Measurements from ENCODE around the gene KLHDC3.

The KLHDC3 gene

DNA sequence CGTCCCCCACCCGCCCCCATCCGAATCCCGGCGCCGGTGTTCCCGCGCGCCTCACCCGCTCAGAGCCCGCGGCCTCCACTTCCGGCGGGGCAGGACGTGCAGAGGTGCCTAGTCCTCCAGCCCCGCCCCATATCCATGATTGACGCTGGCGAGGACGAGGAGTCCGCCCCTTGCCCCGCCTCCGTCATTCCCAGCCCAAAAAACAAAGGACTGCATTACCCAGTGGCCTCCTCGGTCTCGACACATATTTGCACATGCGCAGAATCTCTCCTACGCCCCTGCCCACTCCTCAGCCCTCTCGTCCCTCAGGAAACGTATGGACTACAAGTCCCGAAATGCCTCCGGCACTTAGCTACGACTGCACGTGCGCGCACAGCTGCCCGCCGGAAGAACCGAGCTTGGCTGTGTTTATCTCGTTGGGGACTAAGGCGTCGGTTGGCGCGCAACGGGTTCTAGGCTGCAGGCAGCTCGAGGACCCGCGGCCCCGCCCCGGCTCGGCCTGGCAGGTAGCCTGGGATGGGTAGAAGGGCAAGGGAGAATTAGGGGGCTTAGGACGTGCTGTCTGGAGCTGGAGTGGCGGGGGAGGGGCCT is at the start of gene KLHDC3, which contains the start of gene MEA1:
TSS of gene KLHDC3 (plus strand) at position 407 of the 591 bp plus-strand sequence. CDS start 2,944 bp downstream, outside the sequence.
TSS of gene MEA1 (minus strand) at position 104 of the 591 bp plus-strand sequence. CDS start 133 bp downstream, outside the sequence.
- FAIRE-seq = peak; percentile 98

GRCh38 chr6:42966571-42966970 is 47.5 kb upstream of the KLHDC3 start:
- FAIRE-seq = no peak

- FAIRE-seq = no peak
These were observed 46.8 kb upstream of the KLHDC3 start for GRCh38 chr6:42967228-42967627.

GRCh38 chr6:42968126-42968701 is 45.8 kb upstream of the KLHDC3 start:
- FAIRE-seq = no peak

DNA sequence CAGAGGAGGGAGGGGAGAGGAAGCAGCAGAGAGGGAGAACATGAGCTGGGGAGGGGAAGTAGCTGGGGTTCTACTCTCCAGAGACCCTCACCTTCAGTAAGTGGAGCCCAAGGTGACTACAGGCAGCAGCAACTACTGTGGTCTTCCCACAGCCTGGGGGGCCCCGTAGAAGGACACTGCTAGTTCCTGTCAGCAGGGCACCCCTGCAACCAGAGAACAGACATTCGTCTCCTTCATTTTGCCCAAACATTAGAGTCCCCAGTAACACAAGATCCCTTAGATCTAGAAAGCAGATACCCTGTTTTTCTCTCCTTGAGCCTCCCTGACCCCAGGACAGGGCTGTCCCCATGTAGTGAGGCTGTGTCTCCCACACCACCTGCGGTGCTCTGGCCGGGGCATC is 45.3 kb upstream of the KLHDC3 start:
- no peak for FAIRE-seq

GRCh38 chr6:42969431-42969830 is 44.6 kb upstream of the KLHDC3 start:
- FAIRE-seq = no peak

DNA sequence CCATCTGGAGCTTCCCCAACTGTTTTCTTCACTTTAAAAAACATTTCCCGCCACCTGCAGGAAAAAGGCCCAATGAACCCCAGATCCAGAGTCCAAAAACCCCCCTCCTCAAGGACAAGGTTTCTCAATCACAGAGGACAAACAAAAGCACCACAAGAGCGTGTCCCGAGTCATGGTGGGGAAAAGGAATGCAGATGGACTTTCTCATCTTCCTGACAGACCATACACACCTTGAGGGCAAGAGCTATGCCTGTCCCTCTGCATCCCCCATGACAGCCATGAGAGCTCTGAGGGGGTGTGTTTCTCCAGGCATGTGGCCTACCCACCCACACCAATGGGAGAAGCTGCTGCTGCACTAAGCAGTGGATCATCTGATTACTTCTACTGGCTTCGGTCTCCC is 44.1 kb upstream of the KLHDC3 start:
- FAIRE-seq = no peak

DNA sequence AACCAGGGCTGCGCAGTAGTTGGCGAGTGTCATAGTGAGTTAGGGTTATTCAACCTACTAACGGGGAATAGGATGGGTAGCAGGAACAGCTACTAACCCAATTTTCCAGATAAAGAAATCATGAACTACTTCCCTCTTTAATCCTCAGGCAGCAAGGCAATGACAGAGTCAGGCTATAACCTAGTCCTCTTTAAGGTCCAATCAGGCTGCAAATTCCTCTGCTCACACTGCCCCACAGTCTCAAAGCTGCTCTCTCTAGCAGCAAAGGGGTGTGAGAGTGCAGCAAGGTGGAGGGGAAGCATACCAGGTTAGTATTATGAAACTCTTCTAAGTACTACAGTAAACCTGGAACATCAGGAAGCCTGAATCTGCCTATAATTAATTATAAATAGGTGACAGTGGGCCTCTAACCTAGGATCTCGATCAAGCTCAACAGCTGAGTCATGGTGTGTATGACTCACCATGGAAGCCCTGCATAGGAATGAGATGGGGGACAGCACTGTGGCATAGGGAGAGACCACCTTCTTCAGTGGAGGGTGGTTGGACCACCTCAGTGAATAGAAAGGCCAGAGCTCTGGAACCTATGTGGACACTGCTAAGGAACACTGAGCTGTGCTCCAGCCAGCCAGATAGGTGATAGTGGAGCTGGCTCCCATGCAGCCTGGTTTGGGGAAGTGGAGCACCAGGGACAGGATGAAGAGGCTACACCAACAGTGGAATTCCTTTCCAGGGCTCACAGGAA is 43.0 kb upstream of the KLHDC3 start:
- FAIRE-seq = no peak

DNA sequence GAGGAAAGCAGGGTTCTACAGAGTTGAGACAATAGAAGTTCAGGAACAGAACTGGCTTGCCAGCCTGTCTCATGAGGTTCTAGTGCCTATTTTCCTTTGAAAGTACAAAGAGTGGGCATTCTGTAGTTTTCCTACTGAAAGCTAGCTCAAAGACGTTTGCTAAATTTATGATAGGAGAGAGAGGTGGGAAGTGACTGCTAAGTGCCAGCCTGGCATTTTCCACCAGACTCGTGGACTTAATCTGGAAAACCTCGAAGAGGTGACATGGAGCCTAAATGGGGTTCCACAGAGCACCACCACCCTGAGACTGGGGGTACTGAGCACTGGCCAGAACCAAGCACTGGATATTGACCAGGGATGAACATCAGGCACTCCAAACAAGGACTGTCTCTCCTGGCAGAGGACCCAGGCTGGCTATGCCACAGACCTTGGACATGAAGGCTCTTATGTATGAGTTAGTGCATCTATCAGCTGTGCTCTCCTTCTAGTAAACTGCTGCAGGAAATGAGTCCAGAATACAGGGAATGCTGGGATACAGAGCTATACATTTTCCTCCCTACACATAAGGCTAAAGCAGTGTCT is 42.2 kb upstream of the KLHDC3 start:
- no peak for FAIRE-seq

GRCh38 chr6:42973926-42974325 is 40.1 kb upstream of the KLHDC3 start:
- no peak for FAIRE-seq

DNA sequence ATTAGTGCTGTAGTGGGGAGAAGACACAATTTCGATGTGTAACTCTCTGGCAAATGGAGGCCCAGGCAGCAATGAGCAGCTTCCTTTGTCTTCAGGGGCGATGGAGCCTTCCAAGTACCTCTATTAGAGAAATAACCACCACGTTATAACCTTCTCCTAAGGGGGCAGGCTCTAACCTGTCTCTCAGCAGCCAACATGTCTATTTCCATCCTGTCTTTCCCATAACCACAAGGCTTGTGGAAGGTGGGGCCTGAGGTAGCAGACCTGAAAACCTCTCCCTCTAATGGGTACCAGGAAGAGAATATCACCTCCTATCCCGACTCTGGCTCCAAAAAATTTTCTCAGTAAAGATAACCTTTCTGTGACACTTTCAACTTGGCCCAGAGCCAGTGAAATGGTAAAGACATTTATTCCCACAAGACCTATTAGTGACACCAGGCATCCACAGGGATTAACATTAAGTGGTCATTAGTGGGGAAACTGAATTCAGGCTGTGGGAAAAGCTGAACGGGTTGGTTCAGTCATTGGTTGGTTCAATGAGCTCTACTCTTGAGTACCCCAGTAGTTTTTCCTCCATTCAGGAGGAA is 39.0 kb upstream of the KLHDC3 start:
- FAIRE-seq = no peak

DNA sequence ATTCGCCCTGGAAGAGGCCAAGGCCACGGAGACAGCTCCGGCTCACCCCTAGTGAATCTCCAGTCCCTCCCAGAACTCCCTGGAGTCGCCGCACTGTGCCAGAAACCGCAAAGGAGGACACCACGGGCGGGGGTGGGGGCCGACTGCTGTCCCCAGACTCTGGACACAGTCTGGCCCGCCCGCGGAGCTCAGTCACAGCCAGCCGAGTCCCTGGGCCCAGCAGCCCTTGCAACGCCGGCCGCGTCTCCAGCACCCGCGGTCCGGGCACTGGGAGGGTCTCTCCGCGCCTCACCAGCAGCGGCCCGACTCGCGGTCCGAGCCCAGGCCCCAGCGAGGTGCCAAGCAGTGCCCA is 35.6 kb upstream of the KLHDC3 start:
- no peak for FAIRE-seq

DNA sequence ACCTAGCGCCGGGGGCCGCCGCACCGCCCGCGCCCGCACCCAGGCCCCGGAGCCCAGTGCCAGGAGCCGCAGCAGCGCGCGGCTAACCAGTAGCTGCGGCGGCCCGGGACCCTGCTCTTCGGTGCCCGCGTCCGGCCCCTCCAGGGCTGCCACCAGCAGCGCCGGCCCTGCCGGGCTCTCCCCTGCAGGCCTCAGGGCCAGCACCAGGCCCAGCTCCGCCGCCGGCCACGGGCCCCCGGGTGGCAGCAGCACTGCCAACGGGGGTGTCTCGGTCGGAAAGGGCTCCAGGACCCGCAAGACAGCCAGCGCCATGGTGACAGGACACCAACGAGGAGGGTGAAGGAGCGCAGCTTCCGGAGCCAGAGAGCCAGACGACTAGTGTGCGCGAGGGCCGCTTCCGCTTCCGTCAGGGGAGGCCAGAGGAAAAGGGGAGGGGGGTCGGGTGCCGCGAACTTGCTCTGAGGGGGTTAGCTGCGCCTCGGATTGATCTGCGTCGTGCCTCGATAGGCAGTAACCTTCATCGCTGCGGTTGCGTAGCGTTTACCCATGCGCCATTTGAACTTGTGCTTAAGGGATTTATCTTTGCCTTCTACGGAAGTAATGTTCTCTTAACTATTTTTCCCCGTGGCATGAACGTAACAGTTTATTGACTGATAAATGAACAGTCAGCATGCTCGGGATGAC is 35.1 kb upstream of the KLHDC3 start, which contains the start of gene PEX6:
TSS of gene PEX6 (minus strand) at position 343 of the 684 bp plus-strand sequence. CDS start at position 312, 31 bp downstream.
- FAIRE-seq = no peak

GRCh38 chr6:42979523-42980177 is 34.4 kb upstream of the KLHDC3 start:
- no peak for FAIRE-seq

DNA sequence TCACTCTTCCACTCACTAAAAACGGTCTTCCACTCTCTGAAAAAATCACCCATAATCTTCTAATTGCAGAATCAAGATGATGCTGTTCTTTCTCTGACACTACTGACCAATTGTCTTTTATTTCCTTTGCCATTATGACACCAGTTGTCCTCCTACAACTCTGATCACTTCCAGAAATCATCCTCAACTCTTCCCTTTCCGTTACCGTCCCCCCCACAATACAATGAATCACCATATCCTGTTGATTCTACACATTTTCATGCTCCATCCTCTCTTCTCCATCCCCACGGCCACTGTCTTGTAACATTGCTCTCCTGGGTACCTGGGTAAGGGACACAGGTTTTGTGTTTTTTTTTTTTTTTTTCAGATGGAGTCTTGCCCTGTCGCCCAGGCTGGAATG is 32.2 kb upstream of the KLHDC3 start:
- FAIRE-seq = no peak

GRCh38 chr6:42984001-42984923 is 29.8 kb upstream of the KLHDC3 start, which contains the start of gene PPP2R5D:
PPP2R5D (plus strand) TSS chr6:42984570; CDS start chr6:42984678, 108 bp downstream.
- peak; percentile 97 for FAIRE-seq

DNA sequence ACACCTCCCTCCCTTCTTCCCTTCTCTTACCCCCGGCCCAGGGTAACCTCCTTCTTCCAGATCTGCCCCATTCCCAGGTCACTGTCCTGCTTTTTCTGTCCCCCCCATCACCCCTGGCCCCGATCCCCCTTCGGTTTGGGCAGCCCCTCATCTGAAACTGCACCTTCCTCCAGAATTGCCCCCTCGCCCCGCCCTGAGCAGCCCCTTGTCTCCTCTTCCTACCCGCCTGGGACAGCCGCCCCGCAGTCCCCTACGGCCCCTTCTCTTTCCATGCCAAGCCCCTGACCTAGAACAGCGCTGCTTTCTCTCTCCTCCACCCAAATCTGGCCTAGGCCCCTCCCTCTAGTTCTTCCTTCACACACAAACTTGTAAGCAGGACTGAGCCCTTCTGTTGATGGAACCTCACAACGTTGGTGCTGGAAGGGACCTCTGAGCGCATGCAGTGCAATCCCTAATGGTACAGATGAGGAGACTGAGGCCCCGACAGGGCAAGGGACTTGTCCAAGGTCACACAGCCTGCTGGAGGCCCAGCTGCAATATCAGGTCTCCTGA is 29.0 kb upstream of the KLHDC3 start:
- no peak for FAIRE-seq

DNA sequence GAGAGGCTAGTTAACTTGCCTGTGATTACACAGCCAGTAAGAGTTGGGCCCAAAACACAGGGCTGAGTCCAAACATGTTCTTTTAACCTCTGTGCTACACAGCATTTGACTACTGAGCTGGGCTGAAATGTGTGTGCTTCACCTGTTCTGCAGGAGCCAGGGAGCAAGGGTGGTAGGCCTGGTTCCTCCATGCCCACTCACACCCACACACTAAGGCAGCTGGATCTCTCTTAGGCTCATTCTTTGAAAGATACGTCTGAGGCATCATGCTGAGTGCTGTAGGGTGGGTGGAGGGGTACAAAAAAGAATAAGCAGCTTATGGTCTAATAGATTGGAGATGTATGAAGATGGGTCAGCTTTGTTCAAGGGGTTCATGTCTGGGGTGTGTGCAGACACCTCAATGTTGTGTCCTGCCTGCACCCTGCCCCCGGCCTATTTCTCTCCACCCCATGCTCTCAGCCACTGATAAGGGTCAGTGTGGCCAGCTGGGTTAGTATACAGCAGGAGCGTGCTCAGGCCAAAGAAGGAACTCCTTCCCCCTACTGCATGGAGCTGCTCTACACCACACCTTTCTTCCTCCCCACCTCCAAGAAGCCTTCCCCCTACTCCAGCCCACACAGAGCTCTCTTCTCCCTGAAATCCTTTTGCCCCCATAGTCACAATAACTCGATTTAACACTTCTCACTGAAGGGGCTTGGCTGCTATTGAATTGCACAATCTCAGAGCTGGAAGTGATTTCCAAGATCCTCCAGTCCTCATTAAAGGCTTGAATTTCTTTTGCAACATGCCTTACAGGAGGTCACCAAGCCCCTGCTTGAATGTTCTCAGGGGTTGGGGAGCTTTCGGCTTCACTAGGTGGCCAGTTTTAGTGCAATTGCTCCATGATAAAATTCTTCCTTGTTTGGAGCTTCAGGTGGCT is 26.3 kb upstream of the KLHDC3 start:
- FAIRE-seq = no peak

GRCh38 chr6:42988486-42989020 is 25.5 kb upstream of the KLHDC3 start:
- FAIRE-seq = no peak
